ENCODE measurements around the gene RELL1.

RELL1 gene

DNA sequence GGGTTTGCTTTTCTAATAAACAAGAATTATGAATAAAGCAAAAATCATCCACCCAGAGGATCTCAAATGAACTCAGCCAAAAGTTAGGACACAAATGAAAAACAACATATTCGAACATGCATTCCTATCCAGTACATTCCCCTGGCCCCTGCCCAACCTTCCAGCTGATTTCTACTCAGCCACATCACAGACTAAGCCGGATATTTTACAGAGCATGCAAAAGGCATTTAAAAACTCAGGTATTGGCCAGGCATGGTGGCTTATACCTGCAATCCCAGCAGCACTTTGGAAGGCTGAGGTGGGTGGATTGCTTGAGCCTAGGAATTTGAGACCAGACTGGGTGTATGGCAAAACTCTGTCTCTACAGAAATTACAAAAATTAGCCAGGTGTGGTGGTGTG is 54.6 kb downstream of the RELL1 start:
- TF ChIP-seq, protein P1, sequence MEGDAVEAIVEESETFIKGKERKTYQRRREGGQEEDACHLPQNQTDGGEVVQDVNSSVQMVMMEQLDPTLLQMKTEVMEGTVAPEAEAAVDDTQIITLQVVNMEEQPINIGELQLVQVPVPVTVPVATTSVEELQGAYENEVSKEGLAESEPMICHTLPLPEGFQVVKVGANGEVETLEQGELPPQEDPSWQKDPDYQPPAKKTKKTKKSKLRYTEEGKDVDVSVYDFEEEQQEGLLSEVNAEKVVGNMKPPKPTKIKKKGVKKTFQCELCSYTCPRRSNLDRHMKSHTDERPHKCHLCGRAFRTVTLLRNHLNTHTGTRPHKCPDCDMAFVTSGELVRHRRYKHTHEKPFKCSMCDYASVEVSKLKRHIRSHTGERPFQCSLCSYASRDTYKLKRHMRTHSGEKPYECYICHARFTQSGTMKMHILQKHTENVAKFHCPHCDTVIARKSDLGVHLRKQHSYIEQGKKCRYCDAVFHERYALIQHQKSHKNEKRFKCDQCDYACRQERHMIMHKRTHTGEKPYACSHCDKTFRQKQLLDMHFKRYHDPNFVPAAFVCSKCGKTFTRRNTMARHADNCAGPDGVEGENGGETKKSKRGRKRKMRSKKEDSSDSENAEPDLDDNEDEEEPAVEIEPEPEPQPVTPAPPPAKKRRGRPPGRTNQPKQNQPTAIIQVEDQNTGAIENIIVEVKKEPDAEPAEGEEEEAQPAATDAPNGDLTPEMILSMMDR (IDR thresholded peaks at IDR 0.05; ENCODE audit: low read depth, low read length, missing control alignments), result no peak
- no peak for DNase-seq (ENCODE audit: low read depth)
- H3K4me3 ChIP-seq (ENCODE audit: low read depth, low read length), result no peak overlapping the region

DNA sequence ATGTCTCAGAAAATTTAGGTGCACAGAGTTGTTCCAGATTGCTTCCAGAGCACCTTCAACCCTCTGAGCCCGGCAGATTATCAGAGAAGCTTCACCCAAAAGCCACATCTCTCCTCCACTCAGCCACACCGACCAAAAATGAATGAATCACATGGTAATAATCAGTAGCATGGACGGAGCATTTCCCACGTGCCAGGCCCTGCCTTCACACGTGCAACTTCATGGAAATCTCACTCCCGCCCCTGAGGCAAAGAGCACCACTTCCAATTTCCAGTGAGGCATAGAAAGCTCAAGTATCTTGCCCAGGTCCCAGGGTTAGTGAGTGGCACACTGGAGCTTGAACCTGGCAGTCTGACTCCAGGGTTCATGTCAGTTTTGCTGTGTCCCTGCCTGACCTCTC is 56.5 kb downstream of the RELL1 start:
- no peak overlapping the region for H3K4me3 ChIP-seq (ENCODE audit: low read depth, low read length)
- TF ChIP-seq, protein P1 (IDR thresholded peaks at IDR 0.05; ENCODE audit: low read depth, low read length, missing control alignments), result no peak
- no peak for DNase-seq (ENCODE audit: low read depth)

DNA sequence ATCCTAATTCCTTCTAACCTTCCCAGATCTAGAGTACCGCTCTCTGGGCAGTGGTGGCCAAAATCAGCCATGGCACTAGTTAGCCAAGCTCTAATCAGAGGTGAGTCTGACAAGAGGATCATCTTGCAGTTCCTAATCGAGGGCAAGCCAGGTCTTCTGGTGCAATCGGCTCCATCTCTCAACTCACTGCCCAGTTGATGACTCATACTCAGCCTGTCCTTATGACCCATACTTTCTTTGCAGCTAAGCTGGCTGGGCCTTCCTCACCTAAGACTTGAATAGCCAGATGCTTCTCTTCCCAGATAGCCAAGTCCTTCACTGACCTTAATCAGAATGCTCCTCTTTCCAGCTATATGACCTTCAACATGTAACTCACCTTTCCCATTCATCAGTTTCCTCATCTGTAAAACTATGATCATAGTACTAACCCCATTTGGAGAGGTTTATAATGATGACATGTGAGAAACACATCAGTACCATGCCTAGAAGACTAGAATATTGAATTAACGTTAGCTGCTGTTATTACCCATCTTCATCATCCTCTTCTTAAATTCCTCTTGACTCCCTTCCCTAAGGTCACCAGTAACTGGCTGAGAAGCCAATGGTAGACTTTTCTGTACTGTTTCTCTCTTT is 57.1 kb downstream of the RELL1 start:
- H3K4me3 ChIP-seq (ENCODE audit: low read depth, low read length), result no peak overlapping the region
- DNase-seq (ENCODE audit: low read depth), result no peak
- TF ChIP-seq, protein P1 (IDR thresholded peaks at IDR 0.05; ENCODE audit: low read depth, low read length, missing control alignments), result no peak

DNA sequence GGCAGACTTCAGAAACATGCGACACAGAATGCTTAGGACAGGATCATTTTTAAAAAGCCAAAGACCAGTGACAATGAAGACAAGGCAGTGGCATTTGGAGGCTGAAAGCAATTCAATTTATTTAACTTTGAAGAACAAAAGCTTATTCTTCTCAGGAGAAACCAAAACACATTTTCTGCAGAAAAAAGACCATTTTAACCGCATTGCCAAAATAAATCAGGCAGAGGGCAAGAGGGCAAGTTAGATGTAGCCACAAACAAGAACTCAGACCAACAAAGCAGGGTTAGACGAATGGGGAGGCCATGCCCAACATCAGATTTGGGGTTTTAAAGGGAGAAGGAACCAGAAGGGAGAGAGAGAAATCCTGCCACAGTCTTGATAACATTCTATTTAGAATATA is 58.9 kb downstream of the RELL1 start:
- no peak for DNase-seq (ENCODE audit: low read depth)
- no peak overlapping the region for H3K4me3 ChIP-seq (ENCODE audit: low read depth, low read length)
- TF ChIP-seq, protein P1 (IDR thresholded peaks at IDR 0.05; ENCODE audit: low read depth, low read length, missing control alignments), result no peak

DNA sequence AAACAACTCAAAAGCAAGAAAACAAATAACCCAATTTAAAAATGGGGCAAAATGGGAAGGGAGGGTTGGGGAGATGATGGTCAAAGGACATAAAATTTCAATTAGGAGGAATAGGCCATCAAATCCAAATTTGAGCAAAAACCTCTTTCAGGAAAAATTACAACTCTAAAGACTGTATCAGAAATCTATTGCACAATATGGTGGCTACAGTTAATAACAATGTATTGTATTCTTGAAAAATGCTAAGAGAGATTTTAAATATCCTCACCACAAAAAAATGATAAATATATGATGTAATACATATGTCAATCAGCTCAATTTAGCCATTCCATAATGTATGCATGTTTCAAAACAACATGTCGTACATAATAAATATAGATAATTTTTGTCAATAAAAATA is 60.7 kb downstream of the RELL1 start:
- DNase-seq (ENCODE audit: low read depth), result no peak
- H3K4me3 ChIP-seq (ENCODE audit: low read depth, low read length), result no peak overlapping the region
- TF ChIP-seq, protein P1 (IDR thresholded peaks at IDR 0.05; ENCODE audit: low read depth, low read length, missing control alignments), result no peak

DNA sequence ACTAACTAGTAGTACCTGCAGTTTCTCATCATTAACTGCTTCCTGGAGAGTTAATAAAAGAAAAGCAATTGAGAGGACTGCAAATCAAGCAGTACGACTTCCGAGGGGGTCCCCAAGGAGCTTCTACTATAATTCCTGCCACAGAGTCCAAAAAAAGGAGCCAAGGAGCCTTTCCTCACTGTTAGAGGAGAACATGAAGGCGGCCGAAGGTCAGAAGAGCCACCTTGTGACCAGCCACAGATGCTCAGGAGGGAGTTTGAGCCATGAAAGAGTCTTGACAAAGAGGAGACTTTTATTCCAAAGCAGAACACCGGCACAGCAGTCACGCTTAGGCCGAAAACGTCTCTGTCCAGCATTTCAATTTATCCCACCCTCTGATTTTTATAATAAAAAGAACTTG is 62.2 kb downstream of the RELL1 start:
- TF ChIP-seq, protein P1 (IDR thresholded peaks at IDR 0.05; ENCODE audit: low read depth, low read length, missing control alignments), result no peak
- DNase-seq (ENCODE audit: low read depth), result no peak
- H3K4me3 ChIP-seq (ENCODE audit: low read depth, low read length), result no peak overlapping the region

DNA sequence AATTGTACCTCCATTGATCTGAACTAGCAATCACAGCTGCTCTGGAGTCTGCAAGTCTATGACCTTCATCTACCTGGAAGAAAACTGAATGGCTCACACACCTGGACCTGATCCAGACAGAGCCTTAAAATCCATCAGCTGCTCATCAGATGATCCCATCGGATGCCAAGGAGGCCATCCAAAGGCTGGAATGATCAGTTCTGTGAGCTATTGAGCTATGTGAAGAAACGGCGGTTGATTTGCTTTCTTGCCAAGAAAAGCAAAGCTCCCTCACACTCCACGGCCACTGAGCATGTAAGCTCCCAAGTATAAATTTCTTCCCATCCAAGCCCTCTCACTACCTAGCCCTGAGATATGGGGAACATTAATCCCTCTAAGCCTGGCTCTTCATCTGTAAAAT is 63.1 kb downstream of the RELL1 start:
- no peak overlapping the region for H3K4me3 ChIP-seq (ENCODE audit: low read depth, low read length)
- TF ChIP-seq, protein P1 (IDR thresholded peaks at IDR 0.05; ENCODE audit: low read depth, low read length, missing control alignments), result no peak
- DNase-seq (ENCODE audit: low read depth), result no peak

Data from GM12864 (cell line).